Left renal pelvis (tissue), 4 donors: ENCODE results near the gene CAMKK1. TPM values are rescaled to one million over a fixed set of nuclear protein-coding genes. Genes with fewer than 3 reads are reported as not detected.

ENCODE experiments used
- DNase-seq, 4 donors: peaks; one replicate each; pipeline ENCODE4 v3.0.0-alpha.2; 2013; ENCODE audit warnings: low read depth in 4 of 4, low spot score in 3 of 4
- polyA plus RNA-seq, 4 donors: library from polyadenylated mRNA; unstranded; fragments of 120-200 nt; gene quantifications; one replicate each; pipeline ENCODE4 v1.2.1, GENCODE V29; 2013; ENCODE audit not compliant: insufficient read length in 4 of 4

The CAMKK1 gene
- polyA plus RNA-seq: 1 to 10 TPM; 3.2 to 5.5 (median 3.9) TPM

- peak in 2 of 4 donors; percentile 64 for DNase-seq
Measured at GRCh38 chr17:3893003-3893719, at the start of gene CAMKK1. Gene CAMKK1, minus strand, starts transcription at chr17:3893053. Its CDS starts 7,366 bp downstream, at chr17:3885687.

GRCh38 chr17:3940965-3941698, 48.3 kb upstream of the CAMKK1 start:
- no peak for DNase-seq

GRCh38 chr17:3937359-3937758, 44.5 kb upstream of the CAMKK1 start:
- no peak for DNase-seq

GRCh38 chr17:3935825-3936355, 43.0 kb upstream of the CAMKK1 start:
- DNase-seq: no peak

- DNase-seq: peak in 3 of 4 donors; percentile 42 to 63 (median 52)
Measured at GRCh38 chr17:3935140-3935542, 42.3 kb upstream of the CAMKK1 start.

- no peak for DNase-seq
Measured at GRCh38 chr17:3929764-3930163, 36.9 kb upstream of the CAMKK1 start.

- DNase-seq: no peak
Measured at GRCh38 chr17:3929181-3929580, 36.3 kb upstream of the CAMKK1 start.

- no peak for DNase-seq
Measured at GRCh38 chr17:3928406-3928805, 35.6 kb upstream of the CAMKK1 start.

GRCh38 chr17:3927628-3928340, 34.9 kb upstream of the CAMKK1 start:
- no peak for DNase-seq

- peak in 1 of 4 donors; percentile 32 for DNase-seq
Measured at GRCh38 chr17:3926860-3927627, 34.2 kb upstream of the CAMKK1 start.

- DNase-seq: no peak
Measured at GRCh38 chr17:3925684-3926485, 33.0 kb upstream of the CAMKK1 start.

- DNase-seq: no peak
Measured at GRCh38 chr17:3924512-3925350, 31.9 kb upstream of the CAMKK1 start.

- DNase-seq: no peak
Measured at GRCh38 chr17:3923466-3924190, 30.8 kb upstream of the CAMKK1 start.

GRCh38 chr17:3922765-3923164, 29.9 kb upstream of the CAMKK1 start:
- no peak for DNase-seq

GRCh38 chr17:3921502-3922319, 28.9 kb upstream of the CAMKK1 start:
- DNase-seq: no peak

GRCh38 chr17:3921006-3921405, 28.2 kb upstream of the CAMKK1 start:
- DNase-seq: no peak

- DNase-seq: no peak
Measured at GRCh38 chr17:3919123-3919624, 26.3 kb upstream of the CAMKK1 start.
